ENCODE results near the gene KRT38. TPM values are rescaled to one million over a fixed set of nuclear protein-coding genes. Genes with fewer than 3 reads are reported as not detected.
A peak's percentile ranks its signal among the peaks of the same experiment; 100 is the strongest.

KRT38 gene
- polyA plus RNA-seq, 1 experiment = 0.72 TPM

DNA sequence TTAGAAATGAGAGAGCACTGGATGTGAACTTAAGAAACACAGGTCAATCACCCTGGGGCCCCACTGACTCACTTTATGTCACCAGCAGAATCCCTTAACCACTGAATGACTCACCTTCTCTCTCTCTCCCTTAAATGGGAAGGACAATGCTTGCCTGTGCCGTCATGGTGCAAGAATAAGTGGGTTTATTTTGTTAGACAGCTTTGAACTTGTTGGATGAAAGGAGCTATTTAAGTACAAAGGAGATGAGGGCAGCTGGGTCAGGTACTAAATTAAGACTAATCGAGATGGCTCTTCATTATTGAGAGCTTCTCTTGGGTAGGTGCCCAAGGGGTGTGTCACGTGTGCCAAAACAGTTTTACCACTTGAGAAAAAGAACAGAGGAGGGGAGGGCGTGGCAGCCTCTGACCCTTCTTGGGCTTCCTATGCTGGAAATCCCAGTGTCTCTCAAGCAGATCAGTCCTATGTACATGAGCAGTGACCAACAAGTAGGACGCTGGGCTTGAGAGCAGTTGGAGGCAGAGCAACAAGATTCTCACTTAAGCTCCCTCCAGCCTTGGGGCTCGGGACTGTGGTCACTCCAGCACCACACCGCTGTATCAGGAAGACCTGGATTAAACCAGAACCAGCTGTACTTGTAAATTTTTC, 36.6 kb downstream of the KRT38 start:
- TF ChIP-seq, protein P1, sequence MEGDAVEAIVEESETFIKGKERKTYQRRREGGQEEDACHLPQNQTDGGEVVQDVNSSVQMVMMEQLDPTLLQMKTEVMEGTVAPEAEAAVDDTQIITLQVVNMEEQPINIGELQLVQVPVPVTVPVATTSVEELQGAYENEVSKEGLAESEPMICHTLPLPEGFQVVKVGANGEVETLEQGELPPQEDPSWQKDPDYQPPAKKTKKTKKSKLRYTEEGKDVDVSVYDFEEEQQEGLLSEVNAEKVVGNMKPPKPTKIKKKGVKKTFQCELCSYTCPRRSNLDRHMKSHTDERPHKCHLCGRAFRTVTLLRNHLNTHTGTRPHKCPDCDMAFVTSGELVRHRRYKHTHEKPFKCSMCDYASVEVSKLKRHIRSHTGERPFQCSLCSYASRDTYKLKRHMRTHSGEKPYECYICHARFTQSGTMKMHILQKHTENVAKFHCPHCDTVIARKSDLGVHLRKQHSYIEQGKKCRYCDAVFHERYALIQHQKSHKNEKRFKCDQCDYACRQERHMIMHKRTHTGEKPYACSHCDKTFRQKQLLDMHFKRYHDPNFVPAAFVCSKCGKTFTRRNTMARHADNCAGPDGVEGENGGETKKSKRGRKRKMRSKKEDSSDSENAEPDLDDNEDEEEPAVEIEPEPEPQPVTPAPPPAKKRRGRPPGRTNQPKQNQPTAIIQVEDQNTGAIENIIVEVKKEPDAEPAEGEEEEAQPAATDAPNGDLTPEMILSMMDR (IDR thresholded peaks at IDR 0.05; ENCODE audit: insufficient read depth, low read depth, low read length) = no peak
- H3K36me3 ChIP-seq (ENCODE audit: control insufficient read depth, insufficient read depth, low read length) = no peaks in the 10 kb centered on the region
- no peak overlapping the region for H3K4me3 ChIP-seq (ENCODE audit: low read depth, low read length)
- ChIA-PET CTCF (interaction anchor here (0.6 to 6.6 kb wide), 16 partner anchors 13 to 501 kb away, joined by 3 to 36 read pairs (median 4); no protein-coding TSS in a partner anchor), POLR2A (interaction anchor here (0.6 to 0.9 kb wide), 2 partner anchors 35 to 450 kb away, joined by 3 to 4 read pairs; no protein-coding TSS in a partner anchor)
- H3K27me3 ChIP-seq (ENCODE audit: control insufficient read depth, insufficient read depth, low read length) = no peaks in the 10 kb centered on the region
- peak; percentile 94 for DNase-seq (ENCODE audit: low read depth)

GRCh38 chr17:41403404-41404023, 37.3 kb downstream of the KRT38 start:
- TF ChIP-seq, protein P1 (IDR thresholded peaks at IDR 0.05; ENCODE audit: insufficient read depth, low read depth, low read length) = no peak
- Histone ChIP-seq H3K4me3 (ENCODE audit: low read depth, low read length) (no peak overlapping the region), H3K27me3 (ENCODE audit: control insufficient read depth, insufficient read depth, low read length) (no peaks in the 10 kb centered on the region), H3K36me3 (ENCODE audit: control insufficient read depth, insufficient read depth, low read length) (no peaks in the 10 kb centered on the region)
- DNase-seq (ENCODE audit: low read depth) = no peak
- ChIA-PET CTCF (interaction anchor here (0.6 to 6.6 kb wide), 13 partner anchors 14 to 494 kb away, joined by 3 to 36 read pairs (median 5); no protein-coding TSS in a partner anchor), POLR2A (interaction anchor here (0.6 to 0.9 kb wide), 2 partner anchors 21 to 36 kb away, joined by 3 to 4 read pairs; partner anchors contain the start of gene KRT34)

DNA sequence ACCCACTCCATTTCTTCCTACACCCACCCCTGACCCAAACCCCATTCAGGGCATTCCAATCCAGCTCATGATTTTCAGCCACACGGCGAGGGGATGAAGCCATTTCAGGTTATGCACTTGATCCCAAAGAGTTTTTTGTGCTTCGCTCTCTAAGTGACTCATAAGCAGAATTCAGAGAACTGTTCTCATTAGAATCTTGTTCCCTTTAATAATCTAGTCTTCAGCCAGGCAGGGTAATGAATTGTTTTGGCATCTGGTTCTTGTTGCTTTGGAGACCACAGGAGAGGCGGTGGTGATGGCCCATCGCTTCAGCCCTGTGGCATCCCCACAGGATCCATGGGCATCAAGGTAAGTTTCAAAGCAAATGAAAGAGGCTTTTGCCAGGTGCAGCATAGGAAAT, 38.6 kb downstream of the KRT38 start:
- TF ChIP-seq, protein P1 (IDR thresholded peaks at IDR 0.05; ENCODE audit: insufficient read depth, low read depth, low read length) = no peak
- H3K27me3 ChIP-seq (ENCODE audit: control insufficient read depth, insufficient read depth, low read length) = no peaks in the 10 kb centered on the region
- CTCF ChIA-PET = interaction anchor here (6.6 kb wide), 1 partner anchor 147 kb away, joined by 36 read pairs; no protein-coding TSS in a partner anchor
- DNase-seq (ENCODE audit: low read depth) = no peak
- no peak overlapping the region for H3K4me3 ChIP-seq (ENCODE audit: low read depth, low read length)
- POLR2A ChIA-PET = no interaction called here
- no peaks in the 10 kb centered on the region for H3K36me3 ChIP-seq (ENCODE audit: control insufficient read depth, insufficient read depth, low read length)

DNA sequence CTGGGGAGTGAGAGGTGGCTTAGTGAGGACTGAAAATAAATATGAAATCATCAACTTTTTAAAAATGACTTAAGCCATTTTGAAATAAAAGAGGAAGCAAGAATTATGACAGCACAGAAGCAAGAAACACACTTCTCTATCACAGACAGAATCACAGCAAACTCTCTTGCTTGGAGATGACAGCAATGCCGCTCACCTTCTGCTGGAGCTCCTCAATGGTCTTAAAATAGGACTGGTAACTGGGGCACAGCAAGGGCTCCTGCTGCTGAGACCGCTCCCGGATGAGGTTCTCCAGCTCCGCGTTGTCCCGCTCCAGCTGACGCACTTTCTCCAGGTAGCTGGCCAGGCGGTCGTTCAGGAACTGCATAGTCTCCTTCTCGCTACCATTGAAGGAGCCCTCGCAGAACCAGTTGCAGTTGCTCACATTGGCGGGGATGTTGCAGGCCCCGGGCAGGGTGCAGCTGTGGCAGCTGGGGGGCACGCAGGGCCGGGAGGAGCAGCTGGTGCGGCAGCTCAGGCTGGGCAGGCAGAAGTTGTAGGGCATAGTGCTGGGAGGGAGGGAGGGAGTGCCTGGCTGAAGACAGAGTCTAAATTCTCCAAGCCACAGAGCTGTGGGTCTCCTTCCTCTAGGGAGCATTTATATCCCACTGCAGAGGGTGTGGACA, 43.7 kb downstream of the KRT38 start, which contains the start of gene KRT31:
Gene KRT31, minus strand, starts transcription at position 613 of the 665 bp plus-strand sequence. Its CDS starts 69 bp downstream, at position 544.
- CTCF ChIA-PET = no interaction called here
- DNase-seq (ENCODE audit: low read depth) = no peak
- Histone ChIP-seq H3K27me3 (ENCODE audit: control insufficient read depth, insufficient read depth, low read length) (no peaks in the 10 kb centered on the region), H3K4me3 (ENCODE audit: low read depth, low read length) (no peak within 1 kb of the TSS), H3K36me3 (ENCODE audit: control insufficient read depth, insufficient read depth, low read length) (no peaks in the 10 kb centered on the region)
- TF ChIP-seq, protein P1 (IDR thresholded peaks at IDR 0.05; ENCODE audit: insufficient read depth, low read depth, low read length) = no peak
- POLR2A ChIA-PET = no interaction called here

GRCh38 chr17:41396340-41396739, 44.4 kb downstream of the KRT38 start:
- POLR2A ChIA-PET = no interaction called here

More at GRCh38 chr17:41396340-41396739, 44.4 kb downstream of the KRT38 start:
- Histone ChIP-seq H3K4me3 (ENCODE audit: low read depth, low read length) (no peak overlapping the region), H3K36me3 (ENCODE audit: control insufficient read depth, insufficient read depth, low read length) (no peaks in the 10 kb centered on the region), H3K27me3 (ENCODE audit: control insufficient read depth, insufficient read depth, low read length) (no peaks in the 10 kb centered on the region)
- no peak for DNase-seq (ENCODE audit: low read depth)
- TF ChIP-seq, protein P1 (IDR thresholded peaks at IDR 0.05; ENCODE audit: insufficient read depth, low read depth, low read length) = no peak
- CTCF ChIA-PET = no interaction called here

Data from BJ (cell line).